Inferior parietal cortex (tissue), 1 donor: ENCODE results near the gene GNAS-AS1.

ENCODE experiments used
- DNase-seq: peaks from one replicate; pipeline ENCODE4 v3.0.0-alpha.2; 2016; ENCODE audit errors: extremely low spot score

The GNAS-AS1 gene

GRCh38 chr20:58886546-58886945 lies 35.8 kb upstream of the GNAS-AS1 start:
- no peak for DNase-seq

- no peak for DNase-seq
These were observed 34.3 kb upstream of the GNAS-AS1 start for GRCh38 chr20:58884966-58885365.

- DNase-seq, result no peak
These were observed 32.6 kb upstream of the GNAS-AS1 start for GRCh38 chr20:58883241-58883691.

GRCh38 chr20:58882704-58883089 lies 32.0 kb upstream of the GNAS-AS1 start:
- no peak for DNase-seq

- no peak for DNase-seq
These were observed 30.5 kb upstream of the GNAS-AS1 start for GRCh38 chr20:58880994-58881752.

DNA sequence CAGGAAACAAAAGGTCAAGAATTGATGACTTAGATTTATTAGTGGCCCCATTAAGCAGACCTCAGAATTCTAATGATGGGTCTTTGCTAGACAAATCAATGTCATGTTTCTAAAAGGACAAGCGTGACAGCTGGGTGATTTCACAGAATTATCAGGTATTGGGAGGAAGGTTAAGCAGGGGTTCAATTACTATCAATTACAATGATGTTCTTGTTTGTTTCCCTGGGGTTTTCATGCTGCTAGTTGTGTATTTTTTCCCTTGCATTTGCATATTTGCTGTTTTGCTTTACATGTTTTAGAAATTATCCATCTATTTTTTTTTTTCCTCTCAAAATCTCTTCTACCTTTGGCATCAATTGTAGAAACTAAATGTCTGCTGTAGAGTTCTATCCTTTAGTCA lies 29.7 kb upstream of the GNAS-AS1 start:
- DNase-seq, result no peak

GRCh38 chr20:58878399-58878798 lies 27.7 kb upstream of the GNAS-AS1 start:
- no peak for DNase-seq

GRCh38 chr20:58877976-58878360 lies 27.3 kb upstream of the GNAS-AS1 start:
- DNase-seq, result no peak

- DNase-seq, result no peak
These were observed 26.6 kb upstream of the GNAS-AS1 start for GRCh38 chr20:58877050-58877975.

GRCh38 chr20:58876437-58876836 lies 25.7 kb upstream of the GNAS-AS1 start:
- DNase-seq, result no peak

- DNase-seq, result no peak
These were observed 24.9 kb upstream of the GNAS-AS1 start for GRCh38 chr20:58875541-58876134.

GRCh38 chr20:58875111-58875510 lies 24.4 kb upstream of the GNAS-AS1 start:
- no peak for DNase-seq

- no peak for DNase-seq
These were observed 23.8 kb upstream of the GNAS-AS1 start for GRCh38 chr20:58874469-58874868.

DNA sequence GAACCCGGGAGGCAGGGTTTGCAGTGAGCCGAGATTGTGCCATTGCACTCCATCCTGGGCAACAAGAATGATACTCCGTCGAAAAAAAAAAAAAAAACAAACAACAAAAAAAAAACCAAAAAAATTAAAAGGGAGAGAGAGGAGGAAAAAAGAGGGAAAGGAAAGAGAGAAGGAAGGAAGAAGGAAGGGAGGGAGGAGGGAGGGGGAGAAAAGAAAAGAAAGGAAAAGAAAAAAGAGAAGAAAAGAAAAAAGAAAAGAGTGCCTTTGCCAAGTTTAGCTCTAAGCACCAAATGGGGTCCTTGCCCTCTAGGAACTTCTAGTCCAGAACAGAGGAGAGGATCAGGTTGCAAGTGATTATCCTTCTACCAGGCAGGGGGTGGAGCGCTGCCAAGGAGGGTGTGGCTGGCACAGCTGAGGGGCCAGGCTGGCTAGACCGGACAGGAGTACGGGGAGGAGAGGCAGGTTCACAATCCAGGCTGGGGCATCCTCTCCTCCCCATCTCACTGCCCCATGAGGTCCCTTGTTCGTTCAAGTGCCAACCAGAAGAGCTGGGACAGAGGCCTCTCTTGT lies 20.9 kb upstream of the GNAS-AS1 start:
- DNase-seq, result no peak

DNA sequence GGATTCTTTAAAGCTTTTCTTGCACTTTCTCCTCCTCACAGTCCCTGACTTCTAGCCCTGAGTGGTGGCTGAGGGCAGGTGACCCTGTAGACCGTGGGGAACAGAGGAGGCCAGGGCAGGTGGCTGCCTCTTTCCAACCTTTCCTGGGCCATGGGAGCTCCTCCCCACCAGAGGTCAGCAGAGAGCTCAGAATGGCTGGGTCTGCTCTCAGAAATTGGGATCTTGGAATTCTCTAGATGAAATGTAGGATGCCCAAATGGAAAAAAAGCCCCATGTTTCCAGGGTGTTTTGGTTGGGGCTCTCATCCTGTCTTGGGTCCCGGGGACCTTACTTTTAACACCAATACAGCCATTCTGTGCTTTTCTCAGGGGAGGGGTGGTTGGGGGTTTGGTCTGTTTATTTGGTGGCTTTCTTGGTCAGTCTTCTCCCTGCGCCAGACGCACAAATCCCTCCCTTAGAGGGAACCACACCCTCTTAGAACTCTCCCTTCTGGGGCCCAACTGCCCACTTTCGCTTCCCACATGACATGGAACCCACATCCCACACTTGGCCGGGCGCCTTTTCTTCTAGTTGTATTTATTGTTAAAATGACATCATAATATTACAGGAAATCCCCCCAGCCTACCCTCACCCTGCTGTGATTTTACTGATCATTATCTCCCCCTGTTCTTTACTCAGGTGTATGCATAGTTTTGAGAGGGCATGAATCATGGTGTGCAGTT lies 19.8 kb upstream of the GNAS-AS1 start:
- peak; percentile 80 for DNase-seq

GRCh38 chr20:58869662-58870227 lies 19.0 kb upstream of the GNAS-AS1 start:
- DNase-seq, result no peak

DNA sequence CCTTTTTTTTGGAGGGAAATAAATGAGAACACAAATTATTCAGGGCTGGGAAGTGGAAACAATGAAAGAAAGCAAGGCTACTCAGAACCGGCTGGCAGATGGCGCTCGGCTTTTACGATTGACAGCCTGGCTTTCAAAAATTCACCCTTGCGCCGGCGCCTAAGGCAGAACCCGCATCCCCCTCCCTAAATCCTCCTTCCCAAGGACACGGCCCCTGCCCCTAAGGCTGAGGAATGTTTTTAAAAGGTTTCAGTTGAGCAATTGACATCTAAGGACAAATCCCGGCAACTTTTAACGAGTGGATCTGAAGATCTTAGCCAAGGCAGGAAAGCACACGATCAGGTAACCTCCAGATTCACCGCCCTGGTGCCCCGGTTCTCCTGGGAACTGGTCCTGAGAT lies 18.1 kb upstream of the GNAS-AS1 start:
- DNase-seq, result peak; percentile 51

DNA sequence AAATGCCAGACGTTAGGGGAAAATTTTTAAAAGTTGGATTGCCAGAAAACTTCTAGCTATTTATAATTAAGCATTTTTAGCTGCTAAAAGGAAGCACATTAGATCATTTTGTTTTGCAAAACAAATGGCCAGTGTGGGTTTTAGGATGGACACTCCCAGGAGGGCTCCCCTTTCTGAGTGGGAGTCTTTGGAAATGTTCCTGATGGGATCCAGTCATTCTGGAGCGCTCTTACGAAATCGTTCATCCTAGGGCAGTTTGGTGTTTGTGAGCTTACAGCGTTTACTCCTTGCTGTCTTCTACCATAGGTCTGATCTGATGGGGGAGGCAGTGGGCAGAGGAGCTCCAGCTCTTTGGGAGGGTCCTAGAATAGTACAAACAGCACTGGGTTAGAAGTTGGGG lies 16.5 kb upstream of the GNAS-AS1 start:
- DNase-seq, result no peak

GRCh38 chr20:58865843-58866242 lies 15.1 kb upstream of the GNAS-AS1 start:
- no peak for DNase-seq

- no peak for DNase-seq
These were observed 13.6 kb upstream of the GNAS-AS1 start for GRCh38 chr20:58864346-58864745.
